Stimulated activated CD4-positive, alpha-beta T cell treated with anti-CD3 and anti-CD28 coated beads, Interleukin-2, amount 100 ng/mL, for 24 hours (primary cell): ENCODE results near the gene CACNA2D1.

ENCODE experiments used
- DNase-seq, 2 donors: peaks; one replicate each; pipeline ENCODE4 v3.0.0-alpha.2; 2020

The CACNA2D1 gene

DNA sequence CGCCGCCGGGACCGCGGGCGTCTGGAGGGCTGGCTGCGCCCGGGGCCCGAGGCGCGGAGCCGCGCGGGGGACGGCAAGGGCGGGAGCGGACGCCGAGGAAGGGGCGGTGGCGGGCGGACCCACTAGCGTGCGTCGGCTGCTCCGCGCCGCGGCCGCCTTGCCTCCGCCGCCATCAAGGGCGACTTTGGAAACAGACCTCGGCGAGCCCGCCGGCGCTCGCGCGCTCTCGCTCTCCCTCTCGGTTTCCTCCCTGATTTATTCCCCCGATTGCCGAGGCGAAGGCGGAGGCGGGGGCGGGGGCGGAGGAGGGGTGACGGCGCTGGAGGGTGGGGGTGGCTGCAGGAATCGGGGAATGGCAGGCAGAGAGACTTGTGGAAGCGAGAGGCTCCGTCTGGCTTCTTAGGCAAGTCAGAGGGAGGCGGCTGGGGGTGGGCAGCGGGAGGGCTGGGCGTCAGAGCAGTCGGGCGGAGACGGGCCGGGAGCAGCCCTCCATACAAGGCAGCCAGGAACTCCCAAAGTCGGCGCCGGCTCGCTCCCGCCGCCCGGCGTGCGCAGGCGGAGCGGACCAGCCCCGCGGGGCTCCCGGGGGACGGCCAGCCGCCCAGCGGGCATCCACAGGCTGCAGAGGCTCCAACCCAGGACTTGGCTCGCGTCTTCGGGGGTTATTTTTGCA, at the start of gene CACNA2D1:
Gene CACNA2D1, minus strand, starts transcription at position 231 of the 673 bp plus-strand sequence.
- peak in 1 of 2 donors; percentile 19 for DNase-seq

DNA sequence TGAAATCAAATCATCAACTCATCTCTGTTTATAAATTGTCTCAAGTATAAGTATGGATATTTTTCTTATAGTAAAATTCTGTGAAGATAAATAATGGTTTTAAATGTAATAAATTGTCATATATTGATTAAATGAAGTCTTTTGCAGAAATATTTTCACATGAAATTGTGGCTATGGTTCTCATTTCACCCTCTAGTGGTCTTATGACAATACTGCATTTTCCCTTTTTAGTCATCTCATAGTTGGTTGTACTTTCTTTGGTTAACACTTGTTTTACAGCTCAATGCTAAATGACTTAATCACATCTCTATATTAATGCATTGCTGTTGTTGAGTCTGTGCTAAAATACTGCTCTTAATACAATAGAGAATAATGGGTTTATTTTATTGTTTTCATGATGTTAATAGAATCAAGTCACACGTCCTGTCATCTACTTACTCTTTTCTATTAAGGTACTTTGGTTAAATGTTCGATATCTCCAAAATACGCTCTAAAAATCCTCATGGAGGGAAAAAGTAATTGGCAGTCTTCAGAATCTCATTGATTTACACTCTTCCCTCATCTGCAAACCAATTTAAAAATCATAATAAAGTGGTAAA, 38.0 kb upstream of the CACNA2D1 start:
- no peak for DNase-seq

GRCh38 chr7:82477733-82478515, 34.3 kb upstream of the CACNA2D1 start:
- DNase-seq = no peak

DNA sequence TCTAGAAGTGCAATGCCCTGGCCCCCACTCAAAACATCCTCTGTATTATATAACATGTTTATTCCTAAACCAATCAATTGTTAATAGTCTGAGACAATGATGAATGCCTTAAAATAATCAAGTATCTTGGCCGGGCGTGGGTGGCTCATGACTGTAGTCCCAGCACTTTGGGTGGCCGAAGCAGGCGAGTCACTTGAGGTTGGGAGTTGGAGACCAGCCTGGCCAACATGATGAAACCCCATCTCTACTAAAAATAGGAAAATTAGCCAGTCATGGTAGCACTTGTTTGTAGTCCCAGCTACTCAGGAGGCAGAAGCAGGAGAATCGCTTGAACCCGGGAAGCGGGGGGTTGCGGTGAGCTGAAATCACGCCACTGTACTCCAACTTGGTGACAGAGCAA, 29.4 kb upstream of the CACNA2D1 start:
- no peak for DNase-seq

DNA sequence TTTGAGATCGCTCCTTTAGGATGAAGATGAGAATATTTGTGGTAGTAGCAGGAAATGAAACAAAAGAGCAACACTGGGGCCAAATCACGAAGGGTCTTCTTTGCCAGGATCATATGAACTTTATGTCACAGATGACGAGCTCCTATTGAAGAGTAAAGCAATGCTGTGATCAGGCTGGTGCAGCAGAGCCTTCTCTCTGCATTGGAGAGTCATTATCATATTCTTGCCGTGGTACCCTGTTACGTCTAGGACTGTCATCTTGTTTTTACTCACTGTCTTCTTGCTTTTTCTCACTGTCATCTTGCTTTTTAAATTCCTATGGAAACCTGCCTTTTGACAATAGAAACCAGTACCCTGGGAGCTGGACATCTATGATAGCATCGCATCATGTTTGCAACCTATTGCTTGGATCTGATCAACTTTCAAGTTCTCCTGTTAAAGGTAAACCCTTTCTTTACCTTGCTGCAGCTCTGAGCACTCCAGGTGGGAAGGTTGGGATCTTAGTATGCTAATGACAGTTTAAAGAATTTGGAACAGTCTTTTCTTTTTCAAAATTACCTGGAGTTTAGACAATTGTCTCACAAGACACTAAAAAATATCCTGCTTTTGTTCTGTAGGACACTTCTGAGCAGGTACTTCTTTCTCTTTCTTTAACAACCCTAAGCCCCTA, 27.9 kb upstream of the CACNA2D1 start:
- no peak for DNase-seq

GRCh38 chr7:82469207-82469606, 25.6 kb upstream of the CACNA2D1 start:
- no peak for DNase-seq

GRCh38 chr7:82468435-82468834, 24.9 kb upstream of the CACNA2D1 start:
- DNase-seq = no peak

GRCh38 chr7:82467020-82467419, 23.4 kb upstream of the CACNA2D1 start:
- DNase-seq = no peak

GRCh38 chr7:82464372-82464771, 20.8 kb upstream of the CACNA2D1 start:
- DNase-seq = no peak

DNA sequence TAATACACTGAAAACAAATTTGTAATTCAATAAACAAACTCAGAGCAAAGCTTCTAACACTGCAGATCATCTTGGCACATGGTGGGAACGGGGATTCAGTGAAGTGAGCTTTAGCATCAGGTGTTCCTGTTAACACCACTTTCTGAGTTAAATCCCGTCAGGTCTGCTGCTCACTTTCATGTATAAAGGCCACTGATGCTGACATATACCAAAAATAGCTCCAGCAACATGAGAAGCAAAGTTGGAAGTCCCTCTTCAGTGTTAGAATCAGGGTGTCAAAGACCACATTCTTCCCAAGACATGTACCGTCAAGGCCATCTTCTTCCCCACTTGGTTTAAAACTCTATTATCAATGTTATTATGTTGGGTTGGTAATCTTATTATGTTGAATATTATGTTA, 11.7 kb upstream of the CACNA2D1 start:
- no peak for DNase-seq

GRCh38 chr7:82450759-82451158, 7.2 kb upstream of the CACNA2D1 start:
- DNase-seq = no peak

GRCh38 chr7:82449910-82450309, 6.3 kb upstream of the CACNA2D1 start:
- DNase-seq = no peak

- no peak for DNase-seq
Observed at GRCh38 chr7:82446897-82447296, 3.3 kb upstream of the CACNA2D1 start.

DNA sequence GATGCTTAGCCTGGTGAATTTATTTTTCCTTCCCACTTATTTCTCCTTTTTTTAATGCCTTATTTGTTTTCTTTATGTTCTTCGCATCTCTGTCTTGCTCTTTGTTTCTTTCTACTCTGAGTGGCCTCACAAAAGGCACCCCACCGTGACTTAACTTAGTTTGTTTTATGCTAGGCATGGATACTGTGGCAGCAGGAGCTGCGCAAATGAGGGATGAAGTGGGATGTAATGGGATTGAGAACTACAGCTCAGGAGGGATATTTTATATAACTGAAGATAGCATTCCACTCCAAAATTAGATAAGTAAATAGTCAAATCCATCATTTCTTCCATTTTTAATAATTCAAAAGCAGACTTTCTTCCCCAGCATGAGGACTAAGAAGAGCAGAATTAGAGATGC, 1.7 kb upstream of the CACNA2D1 start:
- no peak for DNase-seq

DNA sequence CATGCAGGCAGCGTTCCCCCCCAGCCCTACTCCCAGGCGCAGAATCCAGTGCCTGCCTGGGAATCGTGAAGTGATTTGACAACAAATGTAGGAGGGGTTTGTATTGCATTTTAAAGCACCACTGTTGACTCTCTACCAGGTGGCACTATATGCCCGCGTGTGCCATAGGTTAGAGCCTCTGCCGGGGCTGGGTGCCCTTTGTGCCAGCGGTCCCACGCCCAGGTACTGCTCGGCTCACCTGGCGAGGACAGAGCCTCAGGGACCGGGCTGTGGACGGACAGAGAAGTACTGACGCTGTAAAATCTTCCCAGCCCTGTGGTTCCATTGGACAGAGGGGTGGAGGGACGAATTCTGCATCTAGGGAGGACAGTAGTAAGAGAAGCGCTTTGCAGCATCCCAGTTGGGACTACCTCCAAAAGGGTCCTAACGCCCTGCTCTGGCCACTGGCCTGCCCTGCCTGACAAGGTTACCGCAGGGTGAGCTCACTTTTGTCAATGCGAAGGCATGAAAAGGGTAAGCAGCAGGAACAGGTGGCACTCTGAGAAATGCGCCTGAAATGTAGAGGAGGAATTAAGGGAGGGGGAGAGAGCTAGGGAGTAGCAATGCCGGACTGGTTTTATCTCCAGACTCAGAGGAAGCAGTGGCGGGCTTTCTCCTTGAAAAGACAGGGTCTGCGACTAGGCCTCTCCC, 788 bp upstream of the CACNA2D1 start:
- DNase-seq = no peak

DNA sequence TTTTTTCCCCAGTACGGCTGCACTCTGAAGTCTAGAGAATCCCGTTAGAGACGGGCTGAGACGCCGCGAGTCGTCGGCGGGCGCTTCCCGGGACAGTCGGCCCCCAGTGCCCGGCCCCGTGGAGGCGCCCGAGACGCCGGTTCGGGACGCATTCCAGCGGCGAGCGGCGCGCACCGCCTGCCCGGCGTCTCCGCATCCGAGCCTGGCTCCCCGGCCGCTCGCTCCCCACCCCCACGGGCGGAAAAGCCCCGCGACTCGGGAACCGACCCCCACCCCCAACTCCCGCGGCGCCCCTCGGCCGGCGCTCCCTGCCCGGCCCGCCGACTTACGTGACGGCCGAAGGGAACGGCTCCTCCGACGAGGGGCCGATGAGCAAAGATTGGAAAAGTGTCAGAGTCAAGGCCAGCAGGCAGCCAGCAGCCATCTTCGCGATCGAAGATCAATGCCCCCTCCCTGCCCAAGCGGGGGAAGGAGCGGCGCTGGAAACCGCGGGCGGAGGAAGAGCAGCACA, 486 bp downstream of the CACNA2D1 start:
- peak in 1 of 2 donors; percentile 3 for DNase-seq

DNA sequence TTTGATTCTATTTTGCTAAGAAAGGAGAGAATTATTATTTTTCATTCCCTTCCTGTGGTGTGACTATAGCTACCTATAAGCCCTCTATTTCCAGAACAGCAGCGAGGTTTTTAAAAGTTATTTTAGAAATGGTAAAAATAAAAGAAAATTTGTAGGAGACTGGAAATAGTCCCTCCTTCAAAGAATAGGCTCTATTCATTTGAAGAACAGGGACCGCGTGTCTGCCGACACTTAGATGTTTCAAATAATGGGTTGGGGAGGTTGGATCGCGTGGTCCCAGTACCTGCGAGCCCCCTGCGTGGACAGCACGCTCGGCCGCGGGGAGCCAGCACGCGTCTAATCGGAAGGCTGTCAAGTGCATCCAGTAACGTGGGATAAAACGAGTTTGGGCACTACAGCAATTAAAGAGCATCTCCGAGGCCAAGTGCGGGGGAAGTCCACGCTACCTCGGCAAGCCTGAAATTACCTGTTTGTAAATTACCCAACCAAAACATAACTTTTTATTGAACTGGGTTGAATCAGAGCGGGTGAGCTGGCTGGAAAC, 1.0 kb downstream of the CACNA2D1 start:
- DNase-seq = no peak

DNA sequence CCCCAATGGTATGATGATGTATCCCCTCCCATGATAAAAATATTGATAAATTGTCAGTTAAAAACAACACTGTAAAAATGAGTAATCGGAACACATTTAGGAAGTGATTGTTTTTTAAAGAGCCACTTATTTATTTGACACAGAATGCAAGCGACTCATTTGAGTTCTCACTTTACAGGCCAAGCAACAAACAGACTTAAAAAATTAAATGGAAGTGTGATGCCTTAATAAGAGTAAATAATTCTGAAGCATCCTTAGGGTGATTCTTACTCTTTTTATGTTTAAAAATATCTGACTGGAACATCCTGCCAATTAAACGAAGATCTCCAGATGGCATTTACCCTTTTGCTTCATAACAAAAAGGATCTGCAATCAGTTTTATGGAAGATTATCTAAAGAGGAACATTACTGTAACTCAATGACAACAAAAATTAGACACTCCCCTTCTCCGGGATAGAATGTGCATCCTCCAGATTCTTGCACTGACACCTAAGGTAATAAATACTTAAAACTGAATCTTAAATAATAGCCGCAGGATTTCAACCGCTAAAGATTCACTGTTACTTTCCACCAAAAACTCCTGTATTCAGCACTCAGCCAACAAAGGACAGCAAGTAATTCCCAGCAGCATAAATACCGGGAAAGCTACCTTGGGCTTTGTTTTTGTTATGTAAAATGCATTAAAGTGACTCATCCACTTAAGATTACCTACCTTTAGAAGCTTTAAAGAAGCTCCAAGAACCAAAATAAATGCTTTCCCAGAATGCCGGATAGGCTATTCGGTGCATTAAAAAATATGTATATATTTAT, 1.7 kb downstream of the CACNA2D1 start:
- DNase-seq = no peak

DNA sequence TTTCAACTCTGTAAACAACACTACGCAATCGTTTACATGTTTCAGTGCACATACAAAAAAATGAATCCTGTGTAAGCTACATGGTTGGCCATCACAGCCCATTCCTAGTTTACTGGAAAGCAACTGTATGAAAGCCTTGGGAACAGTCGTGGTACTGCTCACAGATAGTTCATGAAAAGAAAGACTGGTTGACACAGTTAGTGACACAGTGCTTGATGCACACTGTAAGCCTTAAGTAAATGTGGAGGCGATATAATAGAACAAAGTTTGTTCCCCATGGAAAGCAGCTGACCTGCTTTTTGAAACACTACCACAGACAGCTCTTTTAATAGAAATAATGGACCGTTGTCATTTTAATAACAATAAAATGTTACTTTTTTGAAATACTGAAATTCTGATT, 5.1 kb downstream of the CACNA2D1 start:
- DNase-seq = no peak

- DNase-seq = no peak
Observed at GRCh38 chr7:82435769-82436168, 7.8 kb downstream of the CACNA2D1 start.

GRCh38 chr7:82434275-82435022, 9.1 kb downstream of the CACNA2D1 start:
- no peak for DNase-seq
